ENCODE results near the gene TINCR. TPM values are rescaled to one million over a fixed set of nuclear protein-coding genes. Genes with fewer than 3 reads are reported as not detected.

Gene TINCR
- total and polyA plus RNA-seq, 4 donors = 0.05 to 0.08 TPM; not detected in 2

GRCh38 chr19:5586300-5587070 lies 18.7 kb upstream of the TINCR start:
- no peak for DNase-seq (ENCODE audit: low spot score)
- 90% methylated on average over 26 of the region's 26 CpGs for WGBS

More at GRCh38 chr19:5586300-5587070, 18.7 kb upstream of the TINCR start:
- Histone ChIP-seq H3K4me1 (ENCODE audit: control insufficient read depth in 4 of 4, insufficient read depth in 4 of 4, low read length in 3 of 4) (peaks cover 0 to 2% (median 0%) of the 10 kb centered on the region in 4 donors), H3K4me3 (ENCODE audit: low read depth in 1 of 3, low read length in 3 of 3) (no peak overlapping the region), H3K36me3 (ENCODE audit: control insufficient read depth in 4 of 4, insufficient read depth in 3 of 4, low read depth in 1 of 4, low read length in 3 of 4) (peaks cover 11 to 52% (median 33%) of the 10 kb centered on the region in 4 donors), H3K9ac (ENCODE audit: low read depth in 1 of 2, low read length in 2 of 2) (no peak overlapping the region), H3K9me3 (ENCODE audit: control insufficient read depth in 4 of 4, low read length in 3 of 4) (no peaks in the 10 kb centered on the region), H3K27ac (ENCODE audit: low read depth in 1 of 2, low read length in 2 of 2) (no peak overlapping the region), H3K27me3 (ENCODE audit: control insufficient read depth in 4 of 4, insufficient read depth in 4 of 4, low read length in 3 of 4) (no peaks in the 10 kb centered on the region)
- no peak for TF ChIP-seq MAX (IDR thresholded peaks at IDR 0.05)
- TF ChIP-seq GABPA (IDR thresholded peaks at IDR 0.05 in 1 of 2, conservative IDR thresholded peaks at IDR 0.05 in 1 of 2) = no peak
- no peak for TF ChIP-seq SP1 (IDR thresholded peaks at IDR 0.05)
- TF ChIP-seq CTCF (IDR thresholded peaks at IDR 0.05; ENCODE audit: low read depth, low read length, missing input control) = no peak
- no peak for TF ChIP-seq ATF3 (IDR thresholded peaks at IDR 0.05)
- no peak for TF ChIP-seq RAD21 (IDR thresholded peaks at IDR 0.05)
- TF ChIP-seq NR2F2 (IDR thresholded peaks at IDR 0.05) = no peak
- no peak for TF ChIP-seq YY1 (IDR thresholded peaks at IDR 0.05)
- TF ChIP-seq ZBTB33 (IDR thresholded peaks at IDR 0.05) = no peak
- TF ChIP-seq HNF4A (conservative IDR thresholded peaks at IDR 0.05) = no peak
- TF ChIP-seq FOXA1 (IDR thresholded peaks at IDR 0.05) = no peak
- TF ChIP-seq HNF4G (IDR thresholded peaks at IDR 0.05) = no peak
- TF ChIP-seq TAF1 (conservative IDR thresholded peaks at IDR 0.05) = no peak
- no peak for TF ChIP-seq EGR1 (IDR thresholded peaks at IDR 0.05; ENCODE audit: low read depth in 2 of 2)
- TF ChIP-seq JUND (IDR thresholded peaks at IDR 0.05) = no peak
- no peak for TF ChIP-seq FOXA2 (IDR thresholded peaks at IDR 0.05)
- no peak for TF ChIP-seq REST (IDR thresholded peaks at IDR 0.05)
- no peak for TF ChIP-seq RXRA (IDR thresholded peaks at IDR 0.05)

Measured in liver (tissue), 9 donors.